ENCODE measurements around the gene TMEM256. TPM values are rescaled to one million over a fixed set of nuclear protein-coding genes. Genes with fewer than 3 reads are reported as not detected.

The TMEM256 gene
- total RNA-seq, 4 donors from 2014 or later: 59.6 to 121 (median 74.7) TPM

DNA sequence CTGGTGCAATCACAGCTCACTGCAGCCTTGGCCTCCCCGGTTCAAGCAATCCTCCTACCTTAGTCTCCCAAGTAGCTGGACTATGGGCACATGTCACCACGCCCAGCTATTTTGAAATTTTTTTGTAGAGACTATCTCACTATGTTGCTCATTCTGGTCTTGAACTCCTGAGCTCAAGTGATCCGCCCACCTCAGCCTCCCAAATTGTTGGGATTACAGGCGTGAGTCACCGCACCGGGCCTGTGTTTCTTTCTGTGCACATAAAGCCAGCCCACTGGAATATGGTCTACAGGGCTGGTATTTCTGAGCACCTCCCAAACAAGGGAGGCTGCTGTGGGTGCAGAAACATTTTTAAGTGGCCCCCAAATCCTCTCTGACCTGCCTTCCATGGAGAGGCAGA lies 40.6 kb downstream of the TMEM256 start:
- Histone ChIP-seq H3K4me1 (no peaks in the 10 kb centered on the region), H3K27ac (replicated peaks in 1 of 4) (no peak overlapping the region), H3K36me3 (no peaks in the 10 kb centered on the region), H3K4me3 (no peak overlapping the region), H3K27me3 (no peaks in the 10 kb centered on the region), H3K9me3 (no peaks in the 10 kb centered on the region)
- intact Hi-C loops (cut with DNase I): no loop called here
- no peak for DNase-seq (ENCODE audit: extremely low spot score)
- no peak for TF ChIP-seq POLR2A (IDR thresholded peaks at IDR 0.05; ENCODE audit: low read depth)
- no peak for TF ChIP-seq POLR2AphosphoS5 (IDR thresholded peaks at IDR 0.05)
- TF ChIP-seq, protein P1, sequence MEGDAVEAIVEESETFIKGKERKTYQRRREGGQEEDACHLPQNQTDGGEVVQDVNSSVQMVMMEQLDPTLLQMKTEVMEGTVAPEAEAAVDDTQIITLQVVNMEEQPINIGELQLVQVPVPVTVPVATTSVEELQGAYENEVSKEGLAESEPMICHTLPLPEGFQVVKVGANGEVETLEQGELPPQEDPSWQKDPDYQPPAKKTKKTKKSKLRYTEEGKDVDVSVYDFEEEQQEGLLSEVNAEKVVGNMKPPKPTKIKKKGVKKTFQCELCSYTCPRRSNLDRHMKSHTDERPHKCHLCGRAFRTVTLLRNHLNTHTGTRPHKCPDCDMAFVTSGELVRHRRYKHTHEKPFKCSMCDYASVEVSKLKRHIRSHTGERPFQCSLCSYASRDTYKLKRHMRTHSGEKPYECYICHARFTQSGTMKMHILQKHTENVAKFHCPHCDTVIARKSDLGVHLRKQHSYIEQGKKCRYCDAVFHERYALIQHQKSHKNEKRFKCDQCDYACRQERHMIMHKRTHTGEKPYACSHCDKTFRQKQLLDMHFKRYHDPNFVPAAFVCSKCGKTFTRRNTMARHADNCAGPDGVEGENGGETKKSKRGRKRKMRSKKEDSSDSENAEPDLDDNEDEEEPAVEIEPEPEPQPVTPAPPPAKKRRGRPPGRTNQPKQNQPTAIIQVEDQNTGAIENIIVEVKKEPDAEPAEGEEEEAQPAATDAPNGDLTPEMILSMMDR (IDR thresholded peaks at IDR 0.05): no peak
- TF ChIP-seq EP300 (IDR thresholded peaks at IDR 0.05): no peak
- 94% methylated on average over 6 of the region's 6 CpGs for WGBS

DNA sequence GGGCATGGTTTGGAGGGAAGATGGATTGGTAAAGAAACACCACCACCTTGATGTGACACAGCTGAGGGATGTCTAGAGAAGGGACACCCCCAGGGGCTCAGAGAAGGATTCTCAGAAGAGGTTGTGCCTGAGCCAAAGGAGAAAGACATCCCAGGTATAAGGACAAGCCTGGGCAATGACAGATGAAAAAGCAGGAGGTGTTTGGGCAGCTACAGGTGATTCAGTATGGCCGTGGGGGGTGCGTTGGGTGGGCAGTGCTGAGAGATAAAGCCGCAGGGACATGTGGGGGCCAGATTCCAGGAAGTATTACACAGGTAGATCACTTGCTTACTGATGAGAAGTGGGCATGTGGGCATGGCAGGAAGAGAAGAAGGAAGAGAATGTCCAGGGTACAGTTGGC lies 42.0 kb downstream of the TMEM256 start:
- WGBS: 69% methylated on average over 3 of the region's 3 CpGs
- Histone ChIP-seq H3K9me3 (no peaks in the 10 kb centered on the region), H3K27me3 (no peaks in the 10 kb centered on the region), H3K36me3 (no peaks in the 10 kb centered on the region), H3K4me3 (no peak overlapping the region), H3K4me1 (no peaks in the 10 kb centered on the region), H3K27ac (replicated peaks in 1 of 4) (no peak overlapping the region)
- TF ChIP-seq, protein P1 (IDR thresholded peaks at IDR 0.05): no peak
- TF ChIP-seq EP300 (IDR thresholded peaks at IDR 0.05) (no peak), POLR2A (IDR thresholded peaks at IDR 0.05; ENCODE audit: low read depth) (no peak)
- no peak for DNase-seq (ENCODE audit: extremely low spot score)
- intact Hi-C loops (cut with DNase I): no loop called here

DNA sequence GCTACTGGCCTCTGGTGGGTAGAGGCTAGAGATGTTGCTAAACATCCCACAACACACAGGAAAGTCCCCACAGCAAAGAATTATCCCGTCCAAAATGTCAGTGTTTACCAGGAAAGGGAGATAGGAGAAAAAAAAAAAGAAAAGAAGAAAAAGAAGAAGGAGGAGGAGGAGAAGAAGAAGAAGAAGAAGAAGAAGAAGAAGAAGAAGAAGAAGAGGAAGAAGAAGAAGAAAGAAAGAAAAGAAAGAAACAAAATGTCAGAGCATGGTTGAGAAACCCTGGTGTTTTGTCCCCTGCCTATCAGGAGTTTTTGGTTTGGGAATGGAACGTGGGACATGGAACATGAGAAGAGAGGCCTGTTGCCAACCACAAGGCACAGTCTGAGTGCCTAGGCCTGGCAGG lies 46.5 kb downstream of the TMEM256 start:
- Histone ChIP-seq H3K9me3 (no peaks in the 10 kb centered on the region), H3K36me3 (no peaks in the 10 kb centered on the region), H3K27me3 (no peaks in the 10 kb centered on the region), H3K27ac (replicated peaks in 1 of 4) (peak overlapping the region in 3 of 4 donors; percentile 11 to 59 (median 19)), H3K4me3 (no peak overlapping the region), H3K4me1 (peaks cover 14 to 42% (median 40%) of the 10 kb centered on the region in 4 donors)
- 76% methylated on average over 2 of the region's 2 CpGs for whole genome bisulfite sequencing
- DNase-seq (ENCODE audit: extremely low spot score): no peak
- no peak for TF ChIP-seq POLR2A (IDR thresholded peaks at IDR 0.05; ENCODE audit: low read depth)
- TF ChIP-seq, protein P1 (IDR thresholded peaks at IDR 0.05): no peak
- TF ChIP-seq EP300 (IDR thresholded peaks at IDR 0.05): no peak
- TF ChIP-seq POLR2AphosphoS5 (IDR thresholded peaks at IDR 0.05): no peak
- intact Hi-C loops (cut with DNase I): loop anchor here (2.0 kb wide), 1 partner anchor 79 kb away; no protein-coding TSS in a partner anchor

DNA sequence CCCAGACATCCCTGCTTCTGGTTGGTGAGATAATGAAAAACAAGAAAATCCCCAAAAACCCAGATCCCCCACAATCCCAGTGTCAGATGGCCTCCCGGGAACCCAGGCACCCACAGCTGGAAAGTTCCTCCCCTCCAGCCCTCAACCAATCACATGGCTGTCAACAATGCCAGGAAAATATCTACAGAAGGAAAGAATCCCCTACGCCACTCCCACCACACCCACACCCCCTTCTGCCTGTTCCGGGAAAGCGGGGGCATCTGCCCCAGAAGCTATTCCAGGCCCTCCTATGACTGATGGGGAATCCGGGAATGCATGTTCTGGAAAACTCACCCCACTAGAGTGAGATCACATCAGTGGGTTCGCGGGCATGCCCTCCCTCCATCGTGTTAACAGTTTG lies 47.1 kb downstream of the TMEM256 start:
- H3K9me3 ChIP-seq: no peaks in the 10 kb centered on the region
- H3K27ac ChIP-seq (replicated peaks in 1 of 4): peak overlapping the region; percentile 11 to 75 (median 36)

More for the DNA sequence above, 47.1 kb downstream of the TMEM256 start:
- H3K36me3 ChIP-seq: no peaks in the 10 kb centered on the region
- TF ChIP-seq EP300 (IDR thresholded peaks at IDR 0.05): no peak
- TF ChIP-seq, protein P1 (IDR thresholded peaks at IDR 0.05): no peak
- TF ChIP-seq POLR2AphosphoS5 (IDR thresholded peaks at IDR 0.05): peak in 1 of 2 donors; percentile 24
- no peak for TF ChIP-seq POLR2A (IDR thresholded peaks at IDR 0.05; ENCODE audit: low read depth)
- H3K4me1 ChIP-seq: peaks cover 15 to 44% (median 43%) of the 10 kb centered on the region in 4 donors
- no peak for DNase-seq (ENCODE audit: extremely low spot score)
- intact Hi-C loops (cut with DNase I): loop anchor here (2.0 kb wide), 1 partner anchor 80 kb away; no protein-coding TSS in a partner anchor
- no peaks in the 10 kb centered on the region for H3K27me3 ChIP-seq
- peak overlapping the region in 2 of 4 donors; percentile 13 to 23 for H3K4me3 ChIP-seq
- WGBS: 62% methylated on average over 8 of the region's 8 CpGs
